Trophoblast cell (in vitro differentiated cells and primary cell): ENCODE results near the gene ENDOG. TPM values are rescaled to one million over a fixed set of nuclear protein-coding genes. Genes with fewer than 3 reads are reported as not detected.

ENCODE experiments used
- DNase-seq, 2 donors: peaks; one replicate each; pipeline ENCODE4 v3.0.0-alpha.2; 2016
- H2AFZ ChIP-seq: 2 replicates; pipeline ENCODE4 v1.6.1; 2013; ENCODE audit warnings: low read length, moderate library complexity, mild to moderate bottlenecking; ENCODE audit not compliant: insufficient read depth, poor library complexity
- H2AK5ac ChIP-seq: 2 replicates; pipeline ENCODE4 v1.6.1; 2013; ENCODE audit warnings: mild to moderate bottlenecking, low read length
- H2BK120ac ChIP-seq: 2 replicates; pipeline ENCODE4 v1.6.1; 2013; ENCODE audit warnings: low read length, mild to moderate bottlenecking, moderate library complexity; ENCODE audit not compliant: insufficient read depth, poor library complexity
- H2BK12ac ChIP-seq: 2 replicates; pipeline ENCODE4 v1.6.1; 2013; ENCODE audit warnings: mild to moderate bottlenecking, low read length, moderate library complexity
- H2BK5ac ChIP-seq: 2 replicates; pipeline ENCODE4 v1.6.1; 2013; ENCODE audit warnings: low read length, low read depth, moderate library complexity, mild to moderate bottlenecking; ENCODE audit not compliant: poor library complexity
- H3K14ac ChIP-seq: 2 replicates; pipeline ENCODE4 v1.6.1; 2013; ENCODE audit warnings: mild to moderate bottlenecking, low read length
- H3K18ac ChIP-seq: 2 replicates; pipeline ENCODE4 v1.6.1; 2013; ENCODE audit warnings: mild to moderate bottlenecking, low read length
- H3K23ac ChIP-seq: 2 replicates; pipeline ENCODE4 v1.6.1; 2013; ENCODE audit warnings: low read length
- H3K27ac ChIP-seq: 2 replicates; pipeline ENCODE4 v1.5.1; 2013; ENCODE audit warnings: low read depth, mild to moderate bottlenecking, inconsistent platforms, low read length, moderate library complexity
- H3K27me3 ChIP-seq: 2 replicates; pipeline ENCODE4 v1.6.1; 2013; ENCODE audit warnings: inconsistent platforms, mild to moderate bottlenecking, low read length, moderate library complexity; ENCODE audit not compliant: insufficient read depth
- H3K36me3 ChIP-seq, 2 experiments: 1 replicate in 1 of 2; 2 replicates in 1 of 2; pipeline ENCODE4 v1.6.1; 2013; ENCODE audit warnings: low read length in 2 of 2, mild to moderate bottlenecking in 2 of 2, moderate library complexity in 1 of 2; ENCODE audit not compliant: insufficient read depth in 2 of 2, control insufficient read depth in 1 of 2
- H3K4ac ChIP-seq: 2 replicates; pipeline ENCODE4 v1.6.1; 2013; ENCODE audit warnings: low read depth, mild to moderate bottlenecking, low read length, moderate library complexity
- H3K4me1 ChIP-seq, 2 experiments: 1 replicate in 1 of 2; 2 replicates in 1 of 2; pipeline ENCODE4 v1.6.1; 2013; ENCODE audit warnings: low read length in 2 of 2, mild to moderate bottlenecking in 2 of 2, moderate library complexity in 1 of 2; ENCODE audit not compliant: insufficient read depth in 2 of 2, control insufficient read depth in 1 of 2
- H3K4me2 ChIP-seq: 2 replicates; pipeline ENCODE4 v1.6.1; 2013; ENCODE audit warnings: inconsistent platforms, mild to moderate bottlenecking, low read length, moderate library complexity
- H3K4me3 ChIP-seq: 2 replicates; pipeline ENCODE4 v1.5.1; 2013; ENCODE audit warnings: mild to moderate bottlenecking, low read depth, low read length, inconsistent platforms
- H3K79me1 ChIP-seq: one replicate; pipeline ENCODE4 v1.6.1; 2013; ENCODE audit warnings: low read length
- H3K79me2 ChIP-seq: 2 replicates; pipeline ENCODE4 v1.6.1; 2013; ENCODE audit warnings: low read length, mild to moderate bottlenecking; ENCODE audit not compliant: control insufficient read depth, insufficient read depth, poor library complexity
- H3K9ac ChIP-seq: 2 replicates; pipeline ENCODE4 v1.6.1; 2013; ENCODE audit warnings: mild to moderate bottlenecking, low read length
- H3K9me3 ChIP-seq: 2 replicates; pipeline ENCODE4 v1.6.1; 2013; ENCODE audit warnings: low read depth, mild to moderate bottlenecking, control low read depth, inconsistent platforms, low read length; ENCODE audit not compliant: insufficient read depth
- H4K12ac ChIP-seq: 2 replicates; pipeline ENCODE4 v1.6.1; 2013; ENCODE audit warnings: low read depth, mild to moderate bottlenecking, low read length, moderate library complexity
- H4K8ac ChIP-seq: 2 replicates; pipeline ENCODE4 v1.6.1; 2013; ENCODE audit warnings: low read depth, mild to moderate bottlenecking, low read length, moderate library complexity
- H4K91ac ChIP-seq: one replicate; pipeline ENCODE4 v1.6.1; 2013; ENCODE audit warnings: low read depth, mild to moderate bottlenecking, low read length, moderate library complexity
- WGBS: extraction: QIAGEN DNeasy Blood & Tissue Kit; methylation state at CpG from one replicate; pipeline ENCODE4 v1.1.7; 2013; ENCODE audit warnings: missing lambda C conversion rate; ENCODE audit not compliant: insufficient read length, insufficient coverage; ENCODE audit errors: extremely low coverage; 5-methylcytosine and 5-hydroxymethylcytosine counted together
- polyA plus RNA-seq: library from polyadenylated mRNA; stranded (reverse); fragments of 200-250 nt; gene quantifications from 2 replicates; pipeline ENCODE4 v1.2.3, GENCODE V29; 2013

Gene ENDOG
- polyA plus RNA-seq: 9.7 and 10.2 TPM in 2 replicates

DNA sequence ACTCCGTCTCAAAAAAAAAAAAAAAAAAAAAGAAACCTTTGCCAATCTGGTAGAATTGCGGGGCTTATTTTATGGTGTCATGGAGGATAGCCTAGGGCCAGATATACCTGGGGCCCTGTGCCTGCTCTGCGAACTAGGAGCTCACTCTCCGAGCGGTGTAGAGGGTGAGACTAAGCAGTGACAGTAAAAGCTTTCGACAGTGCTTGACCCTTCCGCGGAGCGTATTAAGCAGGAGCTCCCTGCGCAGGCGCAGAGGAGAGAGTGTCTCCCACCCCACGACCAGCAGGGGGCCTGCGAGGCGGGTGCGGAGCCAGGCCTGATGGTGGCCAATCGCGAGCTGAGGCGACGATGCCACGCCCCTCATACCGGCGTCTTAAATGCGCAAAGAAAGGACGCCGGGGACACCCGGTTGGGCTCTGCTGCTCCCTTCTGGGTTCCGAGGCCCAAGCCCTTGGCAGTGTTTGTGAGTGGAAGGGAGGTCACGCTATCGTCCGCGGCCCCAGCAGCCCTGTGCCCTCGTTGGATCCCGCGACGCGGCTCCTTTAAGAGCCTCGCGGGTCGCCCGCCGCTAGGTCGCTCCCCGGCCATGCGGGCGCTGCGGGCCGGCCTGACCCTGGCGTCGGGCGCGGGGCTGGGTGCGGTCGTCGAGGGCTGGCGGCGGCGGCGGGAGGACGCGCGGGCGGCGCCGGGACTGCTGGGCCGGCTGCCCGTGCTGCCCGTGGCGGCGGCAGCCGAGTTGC lies at the start of gene ENDOG:
TSS of gene ENDOG (plus strand) at position 402 of the 740 bp plus-strand sequence. CDS start at position 587, 185 bp downstream.
- H4K12ac ChIP-seq: peak within 1 kb of the TSS; percentile 49
- H3K36me3 ChIP-seq: peaks cover 24% of the 10 kb centered on the region in 2 experiments
- DNase-seq: peak; percentile 98 to 100
- peak within 1 kb of the TSS; percentile 55 for H3K14ac ChIP-seq
- H3K4me1 ChIP-seq: peaks cover 11 to 13% of the 10 kb centered on the region in 2 experiments
- H3K9ac ChIP-seq: peak within 1 kb of the TSS; percentile 6
- peak within 1 kb of the TSS; percentile 38 for H2BK5ac ChIP-seq
- H3K27ac ChIP-seq: no peak within 1 kb of the TSS
- H2BK120ac ChIP-seq: peak within 1 kb of the TSS; percentile 18
- H3K4me2 ChIP-seq: peak within 1 kb of the TSS; percentile 93
- H2AK5ac ChIP-seq: no peak within 1 kb of the TSS
- peaks cover 1% of the 10 kb centered on the region for H3K79me2 ChIP-seq
- no peak within 1 kb of the TSS for H2BK12ac ChIP-seq
- peaks cover 4% of the 10 kb centered on the region for H3K79me1 ChIP-seq
- no peak within 1 kb of the TSS for H3K4ac ChIP-seq
- no peaks in the 10 kb centered on the region for H3K27me3 ChIP-seq
- H3K4me3 ChIP-seq: peak within 1 kb of the TSS; percentile 81
- H3K23ac ChIP-seq: no peak within 1 kb of the TSS
- H3K18ac ChIP-seq: peak within 1 kb of the TSS; percentile 56
- peak within 1 kb of the TSS; percentile 68 for H4K91ac ChIP-seq
- H4K8ac ChIP-seq: peak within 1 kb of the TSS; percentile 67
- H3K9me3 ChIP-seq: no peaks in the 10 kb centered on the region
- peak within 1 kb of the TSS; percentile 65 for H2AFZ ChIP-seq
- WGBS: no CpG with 5 or more reads among the region's 70 CpGs

DNA sequence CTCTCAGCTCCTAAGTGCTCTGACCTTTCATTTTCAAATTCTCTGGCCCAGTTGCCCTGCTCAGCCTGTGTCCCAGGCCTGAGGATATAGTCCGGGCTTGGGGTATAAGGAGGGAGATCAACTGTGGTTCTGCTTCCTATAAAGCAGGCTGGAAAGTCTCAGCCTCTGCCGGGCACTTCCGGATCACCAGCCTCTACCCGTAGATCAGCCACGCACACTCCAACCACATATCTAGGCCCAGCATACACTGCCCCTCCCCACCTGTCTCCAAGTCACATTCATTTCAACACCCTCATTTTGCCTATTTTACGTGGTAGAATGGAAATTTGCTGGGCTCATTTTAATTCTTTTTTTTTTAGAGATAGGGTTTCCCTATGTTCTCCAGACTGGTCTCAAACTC lies 49.7 kb upstream of the ENDOG start:
- Histone ChIP-seq H3K9ac (no peak overlapping the region), H3K4me3 (no peak overlapping the region), H3K23ac (no peak overlapping the region), H2BK120ac (no peak overlapping the region), H3K79me2 (peaks cover 6% of the 10 kb centered on the region), H2AK5ac (no peak overlapping the region), H4K8ac (no peak overlapping the region), H2BK5ac (no peak overlapping the region), H3K18ac (no peak overlapping the region), H3K36me3 (peaks cover 0 to 6% of the 10 kb centered on the region in 2 experiments), H4K91ac (no peak overlapping the region), H2BK12ac (no peak overlapping the region), H3K79me1 (peaks cover 7% of the 10 kb centered on the region), H3K4me1 (no peaks in the 10 kb centered on the region), H4K12ac (no peak overlapping the region), H3K14ac (no peak overlapping the region), H3K4ac (no peak overlapping the region), H3K27ac (no peak overlapping the region), H3K9me3 (no peaks in the 10 kb centered on the region), H3K27me3 (no peaks in the 10 kb centered on the region), H3K4me2 (no peak overlapping the region), H2AFZ (no peak overlapping the region)
- no peak for DNase-seq
- WGBS: no CpG with 5 or more reads among the region's 6 CpGs

DNA sequence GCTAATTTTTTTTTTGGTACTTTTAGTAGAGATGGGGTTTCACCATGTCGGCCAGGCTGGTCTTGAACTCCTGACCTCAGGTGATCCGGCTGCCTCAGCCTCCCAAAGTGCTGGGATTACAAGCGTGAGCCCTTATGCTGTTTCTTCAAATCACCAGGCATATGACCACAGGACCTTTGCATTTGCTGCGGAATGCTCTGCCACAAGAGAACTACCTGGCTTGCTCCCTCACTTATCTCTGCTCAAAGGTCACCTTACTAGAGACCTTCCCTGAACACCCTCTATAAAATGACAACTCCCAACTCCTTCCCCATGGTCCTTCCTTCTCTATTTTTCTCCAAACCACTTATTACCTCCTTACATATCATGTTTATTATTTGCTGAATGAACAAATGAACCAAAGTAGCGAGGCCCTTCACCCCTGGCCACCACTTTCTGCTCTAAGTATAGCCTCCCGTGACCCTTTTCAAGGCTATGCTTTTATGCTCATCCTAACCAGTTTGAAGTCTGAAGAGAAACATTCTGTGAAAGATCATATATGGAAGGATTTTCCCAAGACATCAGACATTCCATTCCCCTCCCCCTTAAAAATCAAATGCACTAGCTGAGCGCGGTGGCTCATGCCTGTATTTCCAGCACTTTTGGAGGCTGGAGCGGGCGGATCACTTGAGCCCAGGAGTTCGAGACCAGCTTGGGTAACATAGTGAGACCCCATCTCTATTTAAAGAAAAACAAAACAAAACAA lies 47.8 kb upstream of the ENDOG start:
- peak overlapping the region; percentile 74 for H3K4me2 ChIP-seq
- H2BK5ac ChIP-seq: no peak overlapping the region
- H3K18ac ChIP-seq: no peak overlapping the region
- peak overlapping the region; percentile 64 for H3K4ac ChIP-seq
- H3K23ac ChIP-seq: no peak overlapping the region
- H3K27me3 ChIP-seq: no peaks in the 10 kb centered on the region
- H3K27ac ChIP-seq: no peak overlapping the region
- H3K4me3 ChIP-seq: no peak overlapping the region
- H4K8ac ChIP-seq: no peak overlapping the region
- H3K4me1 ChIP-seq: no peaks in the 10 kb centered on the region
- no peak overlapping the region for H2AK5ac ChIP-seq
- no peak overlapping the region for H3K9ac ChIP-seq
- no peak overlapping the region for H2AFZ ChIP-seq
- peaks cover 0 to 6% of the 10 kb centered on the region in 2 experiments for H3K36me3 ChIP-seq
- DNase-seq: no peak
- no peaks in the 10 kb centered on the region for H3K9me3 ChIP-seq
- H4K12ac ChIP-seq: no peak overlapping the region
- no peak overlapping the region for H2BK12ac ChIP-seq
- H4K91ac ChIP-seq: no peak overlapping the region
- H3K79me2 ChIP-seq: peaks cover 6% of the 10 kb centered on the region
- peaks cover 7% of the 10 kb centered on the region for H3K79me1 ChIP-seq
- no peak overlapping the region for H2BK120ac ChIP-seq
- no CpG with 5 or more reads among the region's 11 CpGs for WGBS
- H3K14ac ChIP-seq: no peak overlapping the region

DNA sequence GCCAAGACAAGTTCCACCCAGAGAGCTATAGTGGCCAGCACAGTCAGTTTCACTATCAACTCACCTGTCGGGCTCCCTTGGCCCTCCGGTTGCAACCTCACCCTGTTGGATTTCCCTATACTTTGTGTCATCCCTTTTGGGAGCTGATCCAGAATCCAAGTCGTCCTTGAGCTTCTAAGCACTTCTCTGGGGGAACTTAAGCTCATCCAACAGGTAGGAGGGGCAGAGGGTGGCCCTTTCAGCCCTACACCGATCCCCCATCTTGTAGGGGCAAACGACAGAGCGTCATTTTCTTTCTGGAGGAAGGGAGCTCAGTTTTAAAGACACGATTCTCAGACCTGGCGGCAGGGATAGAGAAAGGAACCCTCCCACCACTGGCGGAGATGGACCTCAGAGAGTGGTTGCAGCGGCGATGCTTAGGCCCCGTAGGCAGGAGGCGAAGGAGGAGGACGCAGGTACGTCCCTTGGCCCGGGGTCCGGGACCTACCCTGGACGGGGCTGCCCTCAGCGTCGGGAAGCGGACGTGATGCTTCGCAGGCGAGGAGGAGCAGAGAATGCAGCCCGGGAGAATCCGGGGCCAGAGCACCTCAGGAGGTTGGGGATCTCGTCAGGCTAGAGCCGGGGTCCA lies 47.1 kb upstream of the ENDOG start:
- Histone ChIP-seq H3K79me1 (peaks cover 7% of the 10 kb centered on the region), H4K12ac (peak overlapping the region; percentile 64), H3K4ac (no peak overlapping the region), H3K14ac (peak overlapping the region; percentile 55), H3K27ac (peak overlapping the region; percentile 24), H2BK5ac (no peak overlapping the region), H2AK5ac (no peak overlapping the region), H3K27me3 (no peaks in the 10 kb centered on the region), H2AFZ (peak overlapping the region; percentile 53), H3K18ac (peak overlapping the region; percentile 60), H3K4me1 (no peaks in the 10 kb centered on the region), H3K23ac (no peak overlapping the region), H3K79me2 (peaks cover 6% of the 10 kb centered on the region), H3K4me3 (peak overlapping the region; percentile 85), H4K91ac (peak overlapping the region; percentile 25), H2BK12ac (no peak overlapping the region), H3K4me2 (peak overlapping the region; percentile 74), H3K9ac (peak overlapping the region; percentile 28), H4K8ac (peak overlapping the region; percentile 55), H2BK120ac (peak overlapping the region; percentile 43), H3K36me3 (peaks cover 0 to 6% of the 10 kb centered on the region in 2 experiments), H3K9me3 (no peaks in the 10 kb centered on the region)
- DNase-seq: peak; percentile 11 to 36
- WGBS: no CpG with 5 or more reads among the region's 28 CpGs
